Iris pigment epithelial cell (primary cell): ENCODE results near the gene MCTP1.

Experiments used
- DNase-seq: peaks from one replicate; pipeline ENCODE4 v3.0.0-alpha.2; 2011; ENCODE audit warnings: low read depth

Gene MCTP1

DNA sequence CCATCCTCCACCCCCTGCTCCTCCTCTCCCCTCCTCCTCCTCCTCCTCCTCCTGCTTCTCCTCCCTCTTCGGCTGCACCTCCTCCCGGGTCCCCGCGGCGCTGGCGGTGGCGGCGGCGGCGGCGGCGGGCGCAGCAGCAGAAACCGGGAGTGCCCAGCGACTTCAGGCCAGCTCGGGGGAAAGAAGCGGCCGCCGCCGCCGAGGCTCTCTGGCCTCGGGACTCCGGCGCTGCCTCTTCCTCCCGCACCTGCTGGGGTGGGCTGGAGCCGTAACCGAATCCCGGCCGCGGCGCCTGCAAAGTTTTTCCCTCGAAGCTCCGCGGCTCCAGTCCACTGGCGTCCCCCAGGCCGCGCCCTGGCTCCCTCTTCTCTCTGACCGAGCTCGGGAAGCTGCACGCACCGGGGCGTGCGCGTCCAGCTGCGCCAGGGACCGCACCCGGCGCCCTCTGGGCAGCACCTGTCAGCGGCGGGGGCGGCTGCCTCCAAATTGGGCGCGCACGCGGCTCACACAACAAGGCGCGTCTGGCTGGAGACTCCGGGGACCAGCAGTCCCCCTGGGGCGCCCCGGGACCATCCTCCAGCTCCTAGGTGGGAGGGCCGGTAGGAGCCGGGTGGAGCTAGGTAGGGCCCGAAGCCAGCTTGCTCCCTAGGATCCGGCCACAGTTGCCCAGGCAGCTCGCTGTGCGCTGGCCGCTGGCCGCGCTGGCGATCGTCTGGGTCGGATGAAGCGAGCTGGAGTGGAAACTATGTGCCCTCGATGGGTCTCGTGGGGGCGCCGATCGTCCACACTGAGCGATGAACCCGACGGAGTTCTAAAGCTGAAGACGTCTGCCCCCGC, at the start of gene MCTP1:
Gene MCTP1, minus strand, starts transcription at position 523 of the 837 bp plus-strand sequence.
- DNase-seq = peak; percentile 18

- no peak for DNase-seq
These were observed 47.3 kb upstream of the MCTP1 start for GRCh38 chr5:95332158-95332557.

DNA sequence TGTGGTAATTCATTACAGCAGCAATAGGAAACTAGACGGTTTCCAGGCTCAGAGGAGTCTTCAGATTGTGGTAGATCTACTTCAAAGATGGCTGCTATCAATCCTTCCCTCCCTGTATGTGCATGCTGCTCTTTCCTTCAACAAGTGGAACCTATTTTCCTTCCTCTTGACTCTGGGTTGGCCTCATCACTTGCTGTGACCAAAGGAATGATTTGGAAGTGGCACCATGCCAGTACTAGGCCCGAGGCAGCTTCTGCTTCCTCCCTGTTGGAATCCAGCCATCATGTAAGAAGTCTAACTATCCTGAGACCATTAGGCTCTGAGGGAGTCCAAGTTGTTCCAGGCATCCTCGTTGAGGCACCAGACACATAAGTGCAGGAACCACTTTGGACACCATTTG, 46.5 kb upstream of the MCTP1 start:
- no peak for DNase-seq

DNA sequence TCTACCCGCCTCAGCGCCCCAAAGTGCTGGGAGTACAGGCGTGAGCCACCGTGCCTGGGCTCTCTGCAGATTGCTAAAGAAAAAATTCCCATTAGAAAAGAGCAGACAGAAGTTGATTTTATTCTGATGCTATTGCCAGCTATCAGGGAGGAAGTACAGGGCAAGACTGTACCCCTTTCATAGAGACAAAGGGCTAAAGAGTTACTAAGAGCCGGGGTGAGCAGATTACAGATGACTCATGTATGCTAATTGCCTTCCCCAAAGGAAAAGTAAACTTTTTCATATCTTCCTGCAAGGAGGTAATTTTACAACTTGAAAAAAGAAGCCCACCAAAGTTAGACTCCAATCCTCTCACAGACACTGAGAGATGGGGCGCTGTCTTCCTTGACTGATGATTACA, 42.3 kb upstream of the MCTP1 start:
- peak; percentile 13 for DNase-seq

GRCh38 chr5:95317687-95318086, 32.8 kb upstream of the MCTP1 start:
- no peak for DNase-seq

DNA sequence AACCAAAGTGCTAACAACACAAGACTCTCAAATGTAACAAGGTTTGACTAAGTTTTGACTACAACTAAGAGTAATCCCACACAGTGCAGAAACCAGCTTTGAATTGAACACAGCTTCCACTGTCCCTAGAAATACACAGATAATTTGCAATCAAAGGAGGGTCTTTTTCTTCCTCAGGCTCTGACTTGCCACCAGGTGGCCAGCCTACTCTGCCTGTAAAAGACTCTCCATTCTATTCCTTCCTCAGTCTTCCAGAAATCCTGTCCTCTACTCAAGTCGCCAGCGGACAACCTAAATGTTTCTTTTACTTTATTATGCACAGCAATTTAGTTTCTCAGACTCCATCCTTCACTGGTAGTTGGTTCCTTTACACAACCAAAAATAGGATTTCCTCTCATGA, 32.2 kb upstream of the MCTP1 start:
- no peak for DNase-seq

DNA sequence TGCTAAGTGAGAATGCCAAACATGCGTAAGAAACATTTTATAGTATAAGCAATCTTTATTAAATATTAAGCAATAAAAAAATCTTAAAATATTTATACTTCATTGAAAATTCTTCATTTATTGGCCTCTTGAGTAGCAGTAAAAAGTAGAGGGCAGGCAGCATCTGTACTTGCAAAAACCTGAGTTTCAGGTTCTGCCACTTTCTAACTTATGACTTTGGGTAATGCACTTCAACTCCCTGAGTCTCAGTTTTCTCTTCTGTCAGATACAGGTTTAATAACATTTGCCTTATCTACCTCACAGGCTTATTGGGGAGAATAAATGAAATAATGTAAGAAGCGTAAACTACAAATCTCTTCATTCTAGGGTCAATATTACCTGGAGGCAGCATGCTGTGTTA, 19.8 kb upstream of the MCTP1 start:
- DNase-seq = no peak

DNA sequence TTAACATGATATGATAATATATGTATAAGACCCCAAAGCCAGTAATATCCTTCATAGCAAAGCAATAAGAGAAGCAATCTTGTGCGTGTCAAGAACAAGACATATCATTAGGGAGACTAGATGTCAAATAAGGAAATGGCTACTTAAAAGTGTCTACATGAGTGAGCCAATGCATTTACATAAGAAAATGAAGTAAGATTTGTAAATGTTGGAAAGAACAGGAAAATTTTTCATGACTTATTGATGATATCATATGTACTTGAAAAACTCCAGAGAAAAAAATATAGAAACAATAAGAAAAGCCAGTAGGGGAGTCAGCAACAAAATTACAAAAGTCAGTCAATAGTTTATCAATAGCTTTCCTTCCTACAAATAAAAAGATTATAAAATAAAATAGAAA, 13.8 kb upstream of the MCTP1 start:
- no peak for DNase-seq

GRCh38 chr5:95296291-95296690, 11.4 kb upstream of the MCTP1 start:
- DNase-seq = no peak

DNA sequence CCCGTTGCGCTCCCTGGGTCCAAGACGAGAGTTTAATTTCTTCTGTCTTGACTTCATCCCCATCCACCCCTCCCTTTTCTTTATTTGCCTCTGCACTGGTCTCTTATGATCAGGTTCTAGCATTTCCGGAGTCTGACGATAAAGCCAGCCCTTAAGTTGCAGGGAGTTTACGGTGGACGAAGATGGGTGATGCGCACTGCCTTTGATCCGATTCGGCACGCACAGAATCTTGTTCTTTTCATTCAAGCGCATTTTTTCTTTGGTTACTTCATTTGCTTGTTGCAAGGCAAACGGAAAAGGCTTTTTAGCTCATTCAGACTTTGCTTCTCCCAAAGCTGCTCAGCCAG, 488 bp upstream of the MCTP1 start:
- peak; percentile 26 for DNase-seq

DNA sequence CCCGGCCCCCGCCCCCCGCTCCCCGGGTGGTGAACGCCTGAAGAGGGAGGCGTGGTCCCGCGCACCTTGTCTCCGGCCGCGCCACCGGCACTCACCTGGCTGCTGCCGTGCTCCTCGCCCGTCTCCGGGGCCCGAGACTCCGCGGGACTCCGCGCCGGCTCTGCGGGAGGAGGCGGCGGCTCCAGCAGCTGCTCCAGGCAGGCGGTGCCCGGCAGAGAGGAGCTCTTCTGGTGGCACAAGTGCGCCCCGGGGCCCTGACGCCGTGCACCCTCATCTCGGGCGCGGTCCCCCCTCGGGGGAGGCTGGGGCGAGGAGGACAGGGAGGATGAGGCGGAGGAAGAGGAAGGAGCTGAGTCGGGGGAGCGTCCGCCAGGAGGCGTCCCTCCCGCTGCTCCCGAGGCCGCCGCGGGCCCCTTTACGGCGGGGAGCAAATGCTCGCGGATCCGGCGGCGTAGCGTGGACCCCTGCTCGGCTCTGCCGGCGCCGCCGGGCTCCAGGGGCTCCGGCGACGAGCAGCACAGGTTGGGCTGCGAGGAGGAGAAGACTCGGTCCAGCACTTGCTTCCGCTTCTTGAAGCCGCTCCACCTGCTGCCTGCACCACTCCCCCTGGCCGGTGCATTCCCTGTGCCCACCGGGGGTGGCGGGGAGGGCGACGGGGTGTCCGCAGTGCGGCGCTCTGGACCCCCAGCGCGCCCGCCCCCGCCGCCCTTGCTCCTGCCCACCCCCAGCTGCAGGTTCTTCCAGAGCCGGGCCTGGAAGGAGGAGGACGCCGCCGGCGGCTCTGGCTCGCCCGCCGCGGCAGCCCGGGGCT, 928 bp downstream of the MCTP1 start:
- DNase-seq = peak; percentile 25

- no peak for DNase-seq
These were observed 1.8 kb downstream of the MCTP1 start for GRCh38 chr5:95283022-95283615.

GRCh38 chr5:95281226-95281625, 3.7 kb downstream of the MCTP1 start:
- DNase-seq = peak; percentile 30

DNA sequence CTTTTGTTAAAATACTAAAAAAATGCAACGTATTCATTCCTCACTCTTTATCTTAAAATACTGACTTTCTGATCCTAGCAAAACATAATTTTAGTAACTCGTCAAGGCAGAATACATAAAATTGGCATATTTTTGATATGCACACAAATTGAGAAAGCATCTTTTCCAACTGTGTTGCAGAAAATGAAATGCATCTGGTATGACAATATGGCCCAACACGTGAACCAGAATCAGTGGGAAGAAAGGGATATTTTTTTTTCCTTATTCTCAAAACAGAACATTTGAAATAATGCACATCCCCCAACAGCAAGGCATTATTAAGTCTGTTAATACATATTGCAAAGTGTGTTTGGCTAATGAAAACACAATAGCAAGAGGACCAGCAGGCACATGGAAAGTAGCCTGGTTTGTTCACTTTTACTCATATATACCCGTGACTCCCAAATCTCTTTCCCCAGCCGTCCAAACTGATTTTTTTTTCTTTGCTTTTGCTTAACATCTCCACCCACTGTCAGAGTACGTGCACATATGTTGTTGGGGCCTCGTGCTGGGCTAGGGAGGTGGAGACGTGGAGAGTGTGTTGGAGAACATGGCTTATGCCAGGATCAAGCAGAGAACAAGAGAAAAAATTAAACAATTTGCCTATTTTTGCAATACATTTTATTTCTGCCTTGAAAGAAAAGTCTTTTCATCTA, 4.3 kb downstream of the MCTP1 start:
- no peak for DNase-seq

DNA sequence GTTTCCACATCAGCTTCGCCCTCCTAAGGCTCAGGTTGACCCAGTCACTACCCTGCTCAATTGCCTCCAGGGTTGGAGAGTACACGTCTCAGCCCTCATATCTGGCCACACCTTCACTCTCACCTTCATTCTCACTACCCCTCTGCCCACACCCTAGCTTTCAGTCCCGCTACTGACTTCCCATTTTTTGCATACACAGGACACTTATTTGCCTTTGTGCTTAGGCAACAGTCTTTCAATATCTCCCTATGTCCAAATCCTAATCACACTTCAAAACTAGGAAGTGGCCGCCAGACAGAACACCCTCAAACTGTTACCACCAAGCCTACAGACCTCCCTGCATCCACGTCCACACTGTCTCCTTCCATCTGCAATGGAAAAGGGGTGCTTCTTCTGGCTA, 10.9 kb downstream of the MCTP1 start:
- DNase-seq = no peak

DNA sequence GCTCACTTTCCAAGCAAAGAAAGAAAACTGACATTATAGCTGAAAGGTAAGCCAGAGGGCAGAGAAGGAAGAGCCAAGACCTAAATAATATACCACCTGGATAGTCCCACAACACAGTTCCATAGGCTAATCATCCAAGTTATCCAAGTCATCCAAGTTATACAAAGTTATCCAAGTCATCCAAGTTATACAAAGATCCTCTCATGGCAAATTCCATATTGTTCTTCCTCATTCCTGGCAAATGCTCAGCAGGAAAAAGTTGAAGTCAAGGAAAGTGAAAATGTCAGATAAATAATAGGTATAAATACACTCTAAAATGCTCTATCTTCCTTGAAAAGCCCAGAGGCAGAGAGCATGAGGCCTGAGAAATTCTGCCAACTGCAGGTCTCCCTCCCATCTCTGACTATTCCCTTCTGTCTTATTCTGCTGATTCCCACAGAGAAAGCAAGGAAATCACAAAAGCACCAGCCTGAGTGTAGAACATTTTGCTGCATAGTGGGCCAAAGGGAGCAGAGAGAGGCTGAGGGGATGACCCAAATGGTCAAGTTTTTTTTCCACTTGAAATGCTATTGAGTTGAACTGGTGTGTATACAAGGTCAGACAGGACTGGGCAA, 12.5 kb downstream of the MCTP1 start:
- DNase-seq = no peak

GRCh38 chr5:95262933-95263660, 21.8 kb downstream of the MCTP1 start:
- no peak for DNase-seq

- DNase-seq = peak; percentile 57
These were observed 23.3 kb downstream of the MCTP1 start for GRCh38 chr5:95261437-95262175.

- no peak for DNase-seq
These were observed 27.9 kb downstream of the MCTP1 start for GRCh38 chr5:95256991-95257390.

GRCh38 chr5:95256446-95256845, 28.4 kb downstream of the MCTP1 start:
- DNase-seq = no peak

DNA sequence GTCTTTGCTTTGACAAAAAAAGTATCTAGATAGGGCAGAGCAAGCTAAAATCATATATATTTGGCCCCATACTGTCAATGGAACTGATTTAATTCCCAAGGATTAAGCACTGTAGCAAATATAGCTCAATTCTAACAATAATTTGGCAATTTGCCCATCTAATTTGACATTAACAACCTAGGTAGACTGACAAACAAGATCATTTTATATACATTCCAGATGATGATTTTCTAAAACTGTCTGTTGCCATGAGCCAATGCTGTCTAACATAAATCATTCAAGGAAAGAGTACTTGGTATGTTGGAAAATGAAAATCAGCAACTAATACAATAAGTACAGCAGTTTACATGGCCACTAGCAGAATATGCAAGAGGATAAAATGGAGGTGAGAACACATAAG, 32.1 kb downstream of the MCTP1 start:
- no peak for DNase-seq
